Stomach (tissue), 9 donors: Measurements from ENCODE around the gene TRMO. TPM values are rescaled to one million over a fixed set of nuclear protein-coding genes. Genes with fewer than 3 reads are reported as not detected.

Experiments used
- DNase-seq, 2 donors: peaks; one replicate each; pipeline versions ENCODE4 v3.0.0 to v3.0.0-alpha.2; 2013 to 2019
- H3K27ac ChIP-seq, 5 donors: fragments of 200-600 bp in 4 of 5; sonication (generic) in 4 of 5; one replicate each; pipeline ENCODE4 v1.5.1; 2013 to 2019; ENCODE audit warnings: mild to moderate bottlenecking in 1 of 5, moderate library complexity in 1 of 5
- H3K27me3 ChIP-seq, 3 donors: fragments of 200-600 bp; sonication (generic); one replicate each; pipeline ENCODE4 v1.5.1; 2017 to 2019; ENCODE audit warnings: mixed run types in 1 of 3
- H3K36me3 ChIP-seq, 4 donors: fragments of 200-600 bp; sonication (generic); 1 replicate in 3 of 4; 2 replicates in 1 of 4; pipeline ENCODE4 v1.5.1; 2016 to 2019
- H3K4me1 ChIP-seq, 4 donors: fragments of 200-600 bp; sonication (generic); one replicate each; pipeline ENCODE4 v1.5.1; 2016 to 2019
- H3K4me3 ChIP-seq, 4 donors: fragments of 200-600 bp; sonication (generic) in 3 of 4; one replicate each; pipeline ENCODE4 v1.5.1; 2016 to 2019; ENCODE audit warnings: mild to moderate bottlenecking in 1 of 4
- H3K9me3 ChIP-seq, 4 donors: fragments of 200-600 bp; sonication (generic); one replicate each; pipeline ENCODE4 v1.5.1; 2016 to 2019
- EP300 ChIP-seq: sonication (generic); formaldehyde crosslinking; IDR thresholded peaks from one replicate; pipeline ENCODE4 v1.6.1; 2017; ENCODE audit warnings: antibody characterized with exemption
- POLR2A ChIP-seq, 4 donors: fragments of 450-650 bp; IDR thresholded peaks; one replicate each; pipeline ENCODE4 v1.6.1; 2016; ENCODE audit warnings: antibody characterized with exemption in 4 of 4, control low read depth in 2 of 4, mild to moderate bottlenecking in 1 of 4, moderate library complexity in 1 of 4
- POLR2AphosphoS5 ChIP-seq, 3 donors: sonication (generic); formaldehyde crosslinking; IDR thresholded peaks; one replicate each; pipeline ENCODE4 v1.6.1; 2016; ENCODE audit warnings: antibody characterized with exemption in 3 of 3
- WGBS, 5 donors: extraction: QIAGEN DNeasy Blood & Tissue Kit in 3 of 5; methylation state at CpG; one replicate each; pipeline versions ENCODE4 v1.1.5 to v1.1.7; 2013 to 2018; 5-methylcytosine and 5-hydroxymethylcytosine counted together
- intact Hi-C: fragments of 100-400 bp; cut with DNase I; formaldehyde crosslinking; loops from one replicate; pipeline ENCODE4 v1.15.1; 2023; ENCODE audit warnings: low total_unique reads
- polyA plus RNA-seq, 3 donors: library from polyadenylated mRNA; stranded (reverse); fragments of 200-250 nt; gene quantifications; one replicate each; pipeline ENCODE4 v1.2.3, GENCODE V29; 2013
- total RNA-seq, 5 donors: library from RNA; depleted of rRNA; stranded (reverse); fragments of >200 nt; gene quantifications; one replicate each; pipeline versions ENCODE4 v1.1.0 to v1.2.3, GENCODE V29; 2014 to 2016
- TF ChIP-seq, protein P1 (sequence below), 7 experiments: fragments of 450-650 bp in 4 of 7; fragments of 200-600 bp in 3 of 7; sonication (generic) in 3 of 7; IDR thresholded peaks; one replicate each; pipeline ENCODE4 v1.5.1; 2016 to 2019; ENCODE audit warnings: antibody characterized with exemption in 7 of 7, control low read depth in 2 of 7, mild to moderate bottlenecking in 1 of 7
- donor health status: healthy with polysubstance abuse.
- donor health status: Bipolar disorder and iron deficiency.
- donor health status: healthy.

TRMO gene
- total and polyA plus RNA-seq, 8 donors, result 2.9 to 98.2 (median 10.4) TPM

DNA sequence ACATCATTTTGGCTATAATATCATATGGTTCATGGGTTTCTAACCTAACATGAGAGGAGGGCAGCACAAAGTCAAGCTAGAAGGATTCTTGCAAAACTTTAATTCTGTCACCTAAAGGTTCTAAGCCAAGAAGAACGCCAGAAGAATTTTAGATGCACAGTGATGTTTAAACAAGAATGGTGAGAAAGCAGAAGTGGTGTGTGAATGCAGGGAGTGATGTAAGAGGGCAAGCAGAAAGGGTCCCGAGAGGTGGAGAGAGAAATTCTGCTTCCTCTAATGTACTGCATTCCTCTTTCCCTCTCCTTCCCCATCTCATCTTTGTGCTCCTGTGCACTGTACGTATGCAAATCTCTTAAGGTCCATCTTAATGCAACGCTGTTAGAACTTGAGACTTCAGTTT is 2.1 kb upstream of the TRMO start:
- no peak overlapping the region for H3K4me3 ChIP-seq
- intact Hi-C loops, result no loop called here
- H3K27me3 ChIP-seq, result peaks cover 0 to 21% (median 0%) of the 10 kb centered on the region in 3 donors
- no peak for DNase-seq
- 40 to 64% (median 50%) methylated on average over 4 of the region's 4 CpGs for WGBS, 5 donors
- H3K4me1 ChIP-seq, result peaks cover 6 to 40% (median 34%) of the 10 kb centered on the region in 4 donors
- TF ChIP-seq POLR2A (IDR thresholded peaks at IDR 0.05) (no peak), EP300 (no peak), POLR2AphosphoS5 (IDR thresholded peaks at IDR 0.05) (no peak)
- TF ChIP-seq, protein P1, sequence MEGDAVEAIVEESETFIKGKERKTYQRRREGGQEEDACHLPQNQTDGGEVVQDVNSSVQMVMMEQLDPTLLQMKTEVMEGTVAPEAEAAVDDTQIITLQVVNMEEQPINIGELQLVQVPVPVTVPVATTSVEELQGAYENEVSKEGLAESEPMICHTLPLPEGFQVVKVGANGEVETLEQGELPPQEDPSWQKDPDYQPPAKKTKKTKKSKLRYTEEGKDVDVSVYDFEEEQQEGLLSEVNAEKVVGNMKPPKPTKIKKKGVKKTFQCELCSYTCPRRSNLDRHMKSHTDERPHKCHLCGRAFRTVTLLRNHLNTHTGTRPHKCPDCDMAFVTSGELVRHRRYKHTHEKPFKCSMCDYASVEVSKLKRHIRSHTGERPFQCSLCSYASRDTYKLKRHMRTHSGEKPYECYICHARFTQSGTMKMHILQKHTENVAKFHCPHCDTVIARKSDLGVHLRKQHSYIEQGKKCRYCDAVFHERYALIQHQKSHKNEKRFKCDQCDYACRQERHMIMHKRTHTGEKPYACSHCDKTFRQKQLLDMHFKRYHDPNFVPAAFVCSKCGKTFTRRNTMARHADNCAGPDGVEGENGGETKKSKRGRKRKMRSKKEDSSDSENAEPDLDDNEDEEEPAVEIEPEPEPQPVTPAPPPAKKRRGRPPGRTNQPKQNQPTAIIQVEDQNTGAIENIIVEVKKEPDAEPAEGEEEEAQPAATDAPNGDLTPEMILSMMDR (IDR thresholded peaks at IDR 0.05), result no peak
- no peaks in the 10 kb centered on the region for H3K36me3 ChIP-seq
- H3K9me3 ChIP-seq, result no peaks in the 10 kb centered on the region
- H3K27ac ChIP-seq, result no peak overlapping the region

DNA sequence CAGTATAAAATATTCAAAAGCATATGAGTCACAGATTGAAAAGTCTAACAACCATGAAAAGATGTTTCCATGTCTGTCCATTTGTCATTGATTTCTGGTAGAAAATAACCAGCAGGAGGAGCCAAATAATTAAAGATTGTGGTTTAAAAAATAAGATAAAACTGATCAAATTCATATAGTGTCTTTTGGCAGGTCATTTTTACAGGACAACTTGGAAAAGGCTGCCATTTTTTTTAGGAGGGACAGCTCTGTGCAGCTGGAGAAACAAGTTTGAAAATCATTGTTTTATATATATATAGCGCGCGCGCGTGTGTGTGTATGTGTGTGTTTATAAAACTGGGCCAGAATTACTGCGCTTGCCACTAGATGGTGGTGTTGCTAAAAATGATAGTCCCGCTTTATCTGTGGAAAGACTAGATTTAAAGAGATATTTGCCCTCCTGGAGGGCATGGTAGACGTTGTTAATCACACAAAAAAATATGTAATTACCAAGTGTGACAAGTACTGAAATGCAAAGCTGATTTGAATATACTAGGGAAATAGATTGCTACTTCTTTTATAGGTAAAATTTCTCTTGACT is 1.3 kb upstream of the TRMO start:
- intact Hi-C loops, result no loop called here

DNA sequence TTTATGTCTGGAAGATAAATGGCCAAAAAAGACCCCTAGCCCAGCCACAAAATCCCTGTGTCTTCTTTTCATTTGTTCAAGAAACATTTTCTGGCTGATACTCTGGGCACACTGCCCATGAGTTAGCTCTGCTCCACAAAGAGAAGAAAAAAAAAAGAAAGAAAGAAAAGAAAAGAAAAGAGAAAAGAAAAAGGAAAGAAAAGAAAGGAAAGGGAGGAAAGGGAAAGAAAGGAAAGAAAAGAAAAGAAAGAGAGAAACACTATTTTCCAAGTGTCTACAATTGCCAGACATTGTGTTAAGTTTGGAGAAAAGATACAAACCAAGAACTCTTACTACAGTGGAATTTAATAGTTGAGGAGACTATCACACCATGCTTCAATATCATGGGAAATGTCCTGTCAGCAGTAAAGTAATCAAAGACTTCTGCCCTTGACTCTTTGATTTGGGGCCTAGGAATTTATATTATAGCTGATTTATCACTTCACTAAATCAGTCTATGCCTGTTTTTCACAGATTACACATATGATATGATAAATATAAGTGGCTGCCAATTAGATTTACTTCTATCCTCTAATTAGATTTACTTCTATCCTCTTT is 3.0 kb downstream of the TRMO start:
- Histone ChIP-seq H3K27me3 (no peaks in the 10 kb centered on the region), H3K4me3 (no peak overlapping the region), H3K36me3 (peaks cover 0 to 20% (median 18%) of the 10 kb centered on the region in 4 donors), H3K9me3 (no peaks in the 10 kb centered on the region), H3K27ac (peak overlapping the region in 2 of 5 donors; percentile 3 to 16), H3K4me1 (peaks cover 6 to 51% (median 38%) of the 10 kb centered on the region in 4 donors)
- intact Hi-C loops, result no loop called here
- no peak for TF ChIP-seq POLR2A (IDR thresholded peaks at IDR 0.05)
- TF ChIP-seq, protein P1 (IDR thresholded peaks at IDR 0.05), result no peak
- TF ChIP-seq POLR2AphosphoS5 (IDR thresholded peaks at IDR 0.05), result no peak
- TF ChIP-seq EP300, result no peak
- DNase-seq, result no peak

More for the DNA sequence above, 1.3 kb upstream of the TRMO start:
- peak; percentile 79 to 93 for DNase-seq
- Histone ChIP-seq H3K4me3 (peak overlapping the region in 3 of 4 donors; percentile 32 to 63 (median 49)), H3K27me3 (peaks cover 0 to 21% (median 0%) of the 10 kb centered on the region in 3 donors), H3K9me3 (no peaks in the 10 kb centered on the region), H3K36me3 (no peaks in the 10 kb centered on the region), H3K4me1 (peaks cover 6 to 48% (median 38%) of the 10 kb centered on the region in 4 donors), H3K27ac (peak overlapping the region in 4 of 5 donors; percentile 97 to 99 (median 99))
- 0 to 1% (median 0%) methylated on average over 8 of the region's 8 CpGs for WGBS, 5 donors
- TF ChIP-seq, protein P1 (IDR thresholded peaks at IDR 0.05), result peak in 5 of 7 experiments; percentile 58 to 87 (median 76)
- no peak for TF ChIP-seq POLR2A (IDR thresholded peaks at IDR 0.05)
- TF ChIP-seq POLR2AphosphoS5 (IDR thresholded peaks at IDR 0.05), result peak in 1 of 3 donors; percentile 34
- TF ChIP-seq EP300, result no peak

DNA sequence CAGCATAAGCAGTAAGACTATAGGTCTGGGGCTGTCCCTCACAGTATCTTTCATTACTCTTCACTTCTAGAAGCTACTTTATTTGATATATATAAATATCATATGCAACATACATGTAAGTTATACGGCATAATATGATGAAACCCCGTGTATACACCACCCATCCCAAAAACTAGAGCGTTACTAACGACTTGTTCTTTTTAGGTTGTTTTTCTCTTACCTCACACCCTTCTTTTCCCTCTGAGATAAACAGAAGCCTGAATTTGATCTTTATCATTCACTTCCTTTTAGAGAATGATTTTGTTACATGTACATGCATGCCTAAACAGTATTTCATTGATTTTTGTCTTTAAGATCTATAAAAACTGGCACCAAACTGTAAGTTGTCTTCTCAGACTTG is 3.7 kb downstream of the TRMO start:
- no peaks in the 10 kb centered on the region for H3K9me3 ChIP-seq
- H3K36me3 ChIP-seq, result peaks cover under 1 to 25% (median 24%) of the 10 kb centered on the region in 4 donors
- WGBS, 5 donors, result 79 to 87% (median 83%) methylated on average over 4 of the region's 4 CpGs
- TF ChIP-seq EP300, result no peak
- TF ChIP-seq, protein P1 (IDR thresholded peaks at IDR 0.05), result no peak
- TF ChIP-seq POLR2AphosphoS5 (IDR thresholded peaks at IDR 0.05), result no peak
- no peak for TF ChIP-seq POLR2A (IDR thresholded peaks at IDR 0.05)
- intact Hi-C loops, result no loop called here
- peak overlapping the region in 1 of 5 donors; percentile 3 for H3K27ac ChIP-seq
- no peaks in the 10 kb centered on the region for H3K27me3 ChIP-seq
- no peak for DNase-seq
- peaks cover 6 to 44% (median 35%) of the 10 kb centered on the region in 4 donors for H3K4me1 ChIP-seq
- no peak overlapping the region for H3K4me3 ChIP-seq
